Mucosa of descending colon (tissue), 3 donors: ENCODE measurements around the gene RNU1-1. TPM values are rescaled to one million over a fixed set of nuclear protein-coding genes. Genes with fewer than 3 reads are reported as not detected.

Experiments
- ATAC-seq: fragments of 200-7000 bp; cut with Tn5 transposase; one replicate; pipeline ENCODE4 v1.9.1; 2020; ENCODE audit warnings: mild to moderate bottlenecking, moderate library complexity
- DNase-seq, 3 donors: peaks; one replicate each; pipeline ENCODE4 v3.0.0-alpha.2; 2020
- H3K36me3 ChIP-seq: fragments of 200-600 bp; one replicate; pipeline ENCODE4 v1.8.0; 2021; ENCODE audit warnings: low read depth, mild to moderate bottlenecking
- H3K4me1 ChIP-seq: fragments of 200-600 bp; one replicate; pipeline ENCODE4 v1.8.0; 2021; ENCODE audit warnings: low read depth, mild to moderate bottlenecking
- H3K4me3 ChIP-seq: fragments of 200-600 bp; one replicate; pipeline ENCODE4 v1.8.0; 2021; ENCODE audit warnings: mild to moderate bottlenecking
- H3K9me3 ChIP-seq: fragments of 200-600 bp; one replicate; pipeline ENCODE4 v1.8.0; 2021; ENCODE audit warnings: mild to moderate bottlenecking
- intact Hi-C, 2 donors: fragments of 100-400 bp; cut with DNase I in 1 of 2; cut with micrococcal nuclease in 1 of 2; formaldehyde crosslinking; loops; one replicate each; pipeline versions ENCODE4 v1.11.0 to v1.11.1; 2022; cut with DNase I, micrococcal nuclease
- total RNA-seq, 3 donors: library from RNA; stranded (reverse); fragmentation: NEBNext Ultra II Directional in 2 of 3; extraction: Animal tissue kit (Norgen Biotek cat#: 25700) in 2 of 3; gene quantifications; one replicate each; pipeline versions ENCODE4 v1.2.1 to v1.2.4, GENCODE V29; 2021 to 2023
- TF ChIP-seq, protein P1 (sequence below): fragments of 200-600 bp; IDR thresholded peaks from one replicate; pipeline ENCODE4 v1.8.0; 2022; ENCODE audit warnings: antibody characterized with exemption, mild to moderate bottlenecking
- donor health status: DM: no; HTN: no; CAD: no; lungs with moderate emphysema.
- donor health status: DM: no; HTN: no; CAD: no.
- donor health status: DM: no; HTN: yes; CAD: no.

RNU1-1 gene
- total RNA-seq, 3 donors from 2014 or later, result 2,195 to 6,222 (median 2,378) TPM

DNA sequence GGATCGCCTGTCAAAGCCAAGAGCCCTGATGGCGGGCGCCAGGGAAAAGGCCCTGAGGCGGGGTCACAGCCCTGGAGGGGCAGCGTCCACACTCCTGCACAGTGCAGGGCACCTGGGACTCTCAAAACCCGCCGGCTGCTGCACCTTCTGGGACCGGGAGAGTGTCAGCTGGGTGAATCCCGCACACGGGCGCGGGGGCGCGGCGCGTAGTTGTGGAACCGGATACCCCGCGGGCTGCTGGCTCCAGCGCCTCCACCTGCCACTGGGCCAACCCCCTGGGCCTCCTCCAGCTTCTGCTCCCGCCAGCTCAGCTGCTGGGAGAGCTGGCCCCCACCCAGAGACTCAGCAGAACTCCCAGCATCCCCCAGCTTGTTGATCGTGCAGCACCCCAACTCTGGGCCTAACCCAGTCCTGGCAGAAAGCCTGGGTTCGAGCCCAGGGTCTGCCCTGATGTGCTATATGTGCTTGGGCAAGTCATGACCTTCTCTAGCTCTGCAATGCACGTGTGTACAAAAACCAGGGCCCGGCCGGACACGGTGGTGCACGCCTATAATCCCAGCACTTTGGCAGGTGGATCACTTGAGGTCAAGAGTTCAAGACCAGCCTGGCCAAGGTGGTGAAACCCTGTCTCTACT is 39.8 kb downstream of the RNU1-1 start:
- no peak overlapping the region for H3K4me3 ChIP-seq
- intact Hi-C loops, result no loop called here
- DNase-seq (no peak), ATAC-seq (no peak)
- H3K9me3 ChIP-seq, result no peaks in the 10 kb centered on the region
- TF ChIP-seq, protein P1, sequence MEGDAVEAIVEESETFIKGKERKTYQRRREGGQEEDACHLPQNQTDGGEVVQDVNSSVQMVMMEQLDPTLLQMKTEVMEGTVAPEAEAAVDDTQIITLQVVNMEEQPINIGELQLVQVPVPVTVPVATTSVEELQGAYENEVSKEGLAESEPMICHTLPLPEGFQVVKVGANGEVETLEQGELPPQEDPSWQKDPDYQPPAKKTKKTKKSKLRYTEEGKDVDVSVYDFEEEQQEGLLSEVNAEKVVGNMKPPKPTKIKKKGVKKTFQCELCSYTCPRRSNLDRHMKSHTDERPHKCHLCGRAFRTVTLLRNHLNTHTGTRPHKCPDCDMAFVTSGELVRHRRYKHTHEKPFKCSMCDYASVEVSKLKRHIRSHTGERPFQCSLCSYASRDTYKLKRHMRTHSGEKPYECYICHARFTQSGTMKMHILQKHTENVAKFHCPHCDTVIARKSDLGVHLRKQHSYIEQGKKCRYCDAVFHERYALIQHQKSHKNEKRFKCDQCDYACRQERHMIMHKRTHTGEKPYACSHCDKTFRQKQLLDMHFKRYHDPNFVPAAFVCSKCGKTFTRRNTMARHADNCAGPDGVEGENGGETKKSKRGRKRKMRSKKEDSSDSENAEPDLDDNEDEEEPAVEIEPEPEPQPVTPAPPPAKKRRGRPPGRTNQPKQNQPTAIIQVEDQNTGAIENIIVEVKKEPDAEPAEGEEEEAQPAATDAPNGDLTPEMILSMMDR, result no peak
- no peaks in the 10 kb centered on the region for H3K4me1 ChIP-seq
- peaks cover 4% of the 10 kb centered on the region for H3K36me3 ChIP-seq

DNA sequence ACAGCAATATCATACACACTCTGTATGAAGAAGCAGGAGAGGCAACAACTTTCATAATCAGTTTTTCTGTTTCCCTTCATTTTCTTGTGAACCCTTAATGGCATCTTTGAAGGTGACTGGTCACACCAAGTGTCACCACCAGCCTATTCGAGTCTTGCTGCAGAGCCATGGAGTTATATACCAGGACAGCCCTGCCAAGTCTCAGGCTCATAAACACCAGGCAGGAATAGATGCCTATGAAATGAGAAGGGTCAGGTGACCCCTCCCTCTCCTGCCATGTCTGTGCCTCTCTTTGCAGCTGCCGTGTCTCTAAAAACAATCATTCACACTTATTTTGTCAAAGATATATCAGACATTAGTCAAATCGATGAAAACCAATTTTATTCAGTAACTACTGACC is 45.5 kb downstream of the RNU1-1 start:
- peaks cover 4% of the 10 kb centered on the region for H3K36me3 ChIP-seq
- TF ChIP-seq, protein P1, result no peak
- intact Hi-C loops, result no loop called here
- no peak for DNase-seq
- H3K4me3 ChIP-seq, result no peak overlapping the region
- no peak for ATAC-seq
- no peaks in the 10 kb centered on the region for H3K4me1 ChIP-seq
- no peaks in the 10 kb centered on the region for H3K9me3 ChIP-seq

DNA sequence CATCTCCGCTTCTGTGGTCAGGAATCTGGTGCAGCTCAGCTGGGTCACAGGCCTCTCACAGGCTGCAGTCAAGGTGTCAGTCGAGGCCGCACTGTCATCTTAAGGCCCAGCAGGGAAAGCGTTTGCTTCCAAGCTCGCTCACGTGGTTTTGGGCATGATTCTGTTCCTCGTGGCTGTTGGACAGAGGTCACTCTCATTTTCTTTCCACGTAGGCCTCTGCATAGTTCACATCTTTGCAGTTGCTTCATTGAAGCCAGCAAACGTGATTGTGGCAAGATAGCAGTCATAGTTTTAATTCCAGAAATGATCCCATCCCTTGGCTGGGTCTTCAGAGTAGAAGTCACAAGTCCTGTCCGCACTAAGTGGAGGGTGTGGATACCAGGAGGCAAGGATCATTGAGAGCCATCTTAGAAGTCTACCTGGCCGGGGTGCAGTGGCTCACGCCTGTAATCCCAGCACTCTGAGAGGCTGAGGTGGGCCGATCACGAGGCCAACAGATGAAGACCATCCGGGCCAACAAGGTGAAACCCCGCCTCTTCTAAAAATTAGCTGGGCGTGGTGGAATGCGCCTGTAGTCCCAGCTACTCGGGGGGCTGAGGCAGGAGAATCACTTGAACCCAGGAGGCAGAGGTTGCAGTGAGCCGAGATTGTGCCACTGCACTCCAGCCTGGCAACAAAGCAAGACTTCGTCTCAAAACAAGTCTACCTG is 49.0 kb downstream of the RNU1-1 start:
- intact Hi-C loops, result no loop called here
- Histone ChIP-seq H3K4me3 (no peak overlapping the region), H3K36me3 (no peaks in the 10 kb centered on the region), H3K4me1 (no peaks in the 10 kb centered on the region), H3K9me3 (no peaks in the 10 kb centered on the region)
- TF ChIP-seq, protein P1, result no peak
- DNase-seq, result no peak
- no peak for ATAC-seq

Other genes with a start within 250 kb of the RNU1-1 start
- gene FBXO42, start 161.8 kb downstream of the RNU1-1 start, total RNA-seq, result 10 to 100 TPM; 12.9 to 20.6 (median 16.3) TPM
- 100 to 1,000 TPM; 105 to 120 (median 112) TPM for gene SZRD1, start 147.0 kb downstream of the RNU1-1 start, total RNA-seq
- gene SPATA21, start 76.9 kb downstream of the RNU1-1 start, total RNA-seq, result under 1 TPM in 1 of 3 donors, not detected in 2; 0.22 TPM
- 10 to 100 TPM; 34.4 to 50.9 (median 43.8) TPM for gene NECAP2, start 73.6 kb downstream of the RNU1-1 start, total RNA-seq
- gene NBPF1, start 99.3 kb upstream of the RNU1-1 start, total RNA-seq, result 100 to 1,000 TPM in 2 of 3 donors, 10 to 100 TPM in 1; 80.2 to 169 (median 104) TPM
- gene RNU1-3, start 152.7 kb upstream of the RNU1-1 start, total RNA-seq, result 1,000 to 10,000 TPM; 2,195 to 6,222 (median 2,378) TPM
- 1,000 to 10,000 TPM; 2,195 to 6,222 (median 2,378) TPM for gene RNU1-4, start 226.2 kb upstream of the RNU1-1 start, total RNA-seq